NCI-H2107 (cell line): ENCODE measurements around the gene CCL28.
"Not testable (repeated sequence)": the region's sequence is repeated elsewhere in the genome, so short reads cannot be mapped to it uniquely, and the experiment has no call there.

Experiments
- DNase-seq: peaks from one replicate; lab custom pipeline; 2025; lab: John Stamatoyannopoulos, UW

The CCL28 gene, protein sequence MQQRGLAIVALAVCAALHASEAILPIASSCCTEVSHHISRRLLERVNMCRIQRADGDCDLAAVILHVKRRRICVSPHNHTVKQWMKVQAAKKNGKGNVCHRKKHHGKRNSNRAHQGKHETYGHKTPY

DNA sequence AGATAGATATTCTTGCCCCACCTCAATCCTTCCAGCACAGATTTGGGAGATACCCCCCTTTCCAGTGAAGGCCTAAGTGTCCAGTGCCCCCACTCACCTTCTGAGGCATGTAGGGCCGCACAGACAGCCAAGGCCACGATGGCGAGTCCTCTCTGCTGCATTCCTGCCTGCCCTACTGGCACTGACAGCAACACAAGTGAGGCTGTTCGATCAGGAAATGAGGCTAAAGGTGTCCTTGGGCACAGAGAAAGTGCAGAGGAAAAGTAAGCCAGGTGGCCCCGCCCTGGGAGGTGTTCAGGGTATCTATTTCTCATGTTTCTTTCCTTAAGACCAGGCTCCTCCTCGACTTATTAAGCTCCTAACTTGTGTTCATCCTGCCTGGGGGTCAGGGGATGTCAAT, at the start of gene CCL28:
TSS of gene CCL28 (minus strand) at position 236 of the 400 bp plus-strand sequence. CDS start at position 161, 75 bp downstream.
- no peak for DNase-seq

DNA sequence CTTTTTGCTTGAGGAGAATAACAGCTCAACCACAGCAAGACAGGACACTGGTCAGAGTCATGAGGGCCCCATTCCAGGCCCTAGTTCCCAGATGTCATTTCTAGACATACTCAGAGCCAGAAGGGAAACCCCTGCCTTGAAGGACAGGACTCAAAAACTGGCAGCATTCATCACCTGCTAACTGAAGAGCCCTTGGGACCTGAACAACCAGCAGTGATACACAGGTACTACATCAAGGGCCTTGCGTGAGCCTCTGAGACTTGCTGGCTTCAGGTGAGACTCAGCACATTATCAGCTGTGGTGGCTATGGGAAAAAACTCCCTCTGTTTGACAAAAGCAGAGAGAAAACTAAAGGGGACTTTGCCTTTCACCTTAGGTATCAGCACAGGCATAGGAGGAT, 48.9 kb upstream of the CCL28 start:
- no peak for DNase-seq

DNA sequence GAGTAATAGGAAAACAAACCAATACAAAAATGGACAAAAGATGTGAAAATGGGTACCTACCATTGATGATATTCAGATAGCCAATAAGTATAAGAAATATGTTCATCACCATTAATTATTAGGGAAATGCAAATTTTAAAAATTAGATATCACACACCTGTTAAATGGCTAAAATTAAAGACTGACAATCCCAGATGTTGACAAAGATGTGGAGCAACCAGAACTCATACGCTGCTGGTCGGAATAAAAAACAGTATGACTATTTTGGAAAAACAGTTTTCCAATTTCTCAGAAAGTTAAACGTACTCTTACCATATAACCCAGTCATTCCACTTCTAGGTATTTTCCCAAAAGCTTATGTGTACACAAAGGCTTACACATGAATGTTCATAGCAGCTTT, 44.4 kb upstream of the CCL28 start:
- DNase-seq = no peak

DNA sequence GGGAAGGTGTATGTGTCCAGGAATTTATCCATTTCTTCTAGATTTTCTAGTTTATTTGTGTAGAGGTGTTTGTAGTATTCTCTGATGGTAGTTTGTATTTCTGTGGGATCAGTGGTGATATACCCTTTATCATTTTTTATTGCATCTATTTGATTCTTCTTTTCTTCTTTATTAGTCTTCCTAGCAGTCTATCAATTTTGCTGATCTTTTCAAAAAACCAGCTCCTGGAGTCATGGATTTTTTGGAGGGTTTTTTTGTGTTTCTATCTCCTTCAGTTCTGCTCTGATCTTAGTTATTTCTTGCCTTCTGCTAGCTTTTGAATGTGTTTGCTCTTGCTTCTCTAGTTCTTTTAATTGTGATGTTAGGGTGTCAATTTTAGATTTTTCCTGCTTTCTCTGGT, 29.4 kb upstream of the CCL28 start:
- not testable (repeated sequence) for DNase-seq

DNA sequence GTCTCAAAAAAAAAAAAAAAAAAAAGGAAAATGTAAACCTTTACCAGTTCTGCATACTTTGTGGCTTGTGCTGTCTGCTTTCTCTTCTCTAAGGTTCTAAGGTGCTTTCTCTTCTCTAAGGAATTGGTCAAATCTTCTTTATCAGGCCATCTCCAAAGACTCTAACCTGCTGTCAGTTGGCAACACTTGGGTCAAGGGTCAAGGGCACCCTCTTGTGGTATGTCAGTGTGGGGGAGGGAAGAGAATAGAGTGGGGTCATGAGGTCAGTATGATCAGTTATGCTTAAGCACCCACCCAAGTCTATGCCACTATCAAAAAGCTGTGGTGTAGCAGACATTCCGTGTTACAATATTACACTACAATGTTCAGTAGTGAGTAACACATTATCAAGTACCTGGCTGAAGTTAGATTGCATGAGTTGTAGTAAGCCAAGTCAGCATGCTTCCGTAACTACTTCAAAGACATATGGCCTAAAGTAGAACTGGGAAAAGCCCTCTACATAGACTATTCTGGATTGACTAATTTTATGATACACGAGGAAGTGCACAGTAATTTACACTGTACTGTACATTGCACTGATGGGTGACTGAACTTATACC, 25.0 kb upstream of the CCL28 start:
- no peak for DNase-seq

DNA sequence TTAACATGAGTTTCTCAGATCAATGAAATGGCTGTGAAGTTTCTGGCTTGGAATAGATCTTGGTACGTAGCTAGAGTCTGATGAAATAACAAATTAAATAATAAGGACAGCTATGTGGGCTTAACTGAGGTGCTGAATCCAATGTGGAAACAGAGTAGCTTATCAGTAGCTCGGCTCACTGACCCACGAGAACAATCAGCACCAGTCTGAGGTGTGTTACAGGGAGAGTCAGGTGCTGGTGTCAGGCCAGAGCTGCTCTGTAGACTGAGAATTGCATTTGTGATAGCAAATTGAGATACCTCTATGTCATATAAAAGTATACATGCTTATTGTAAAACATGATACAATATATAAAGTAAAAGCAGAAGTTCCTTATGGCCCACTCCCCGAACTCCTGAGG, 21.2 kb upstream of the CCL28 start:
- DNase-seq = no peak

DNA sequence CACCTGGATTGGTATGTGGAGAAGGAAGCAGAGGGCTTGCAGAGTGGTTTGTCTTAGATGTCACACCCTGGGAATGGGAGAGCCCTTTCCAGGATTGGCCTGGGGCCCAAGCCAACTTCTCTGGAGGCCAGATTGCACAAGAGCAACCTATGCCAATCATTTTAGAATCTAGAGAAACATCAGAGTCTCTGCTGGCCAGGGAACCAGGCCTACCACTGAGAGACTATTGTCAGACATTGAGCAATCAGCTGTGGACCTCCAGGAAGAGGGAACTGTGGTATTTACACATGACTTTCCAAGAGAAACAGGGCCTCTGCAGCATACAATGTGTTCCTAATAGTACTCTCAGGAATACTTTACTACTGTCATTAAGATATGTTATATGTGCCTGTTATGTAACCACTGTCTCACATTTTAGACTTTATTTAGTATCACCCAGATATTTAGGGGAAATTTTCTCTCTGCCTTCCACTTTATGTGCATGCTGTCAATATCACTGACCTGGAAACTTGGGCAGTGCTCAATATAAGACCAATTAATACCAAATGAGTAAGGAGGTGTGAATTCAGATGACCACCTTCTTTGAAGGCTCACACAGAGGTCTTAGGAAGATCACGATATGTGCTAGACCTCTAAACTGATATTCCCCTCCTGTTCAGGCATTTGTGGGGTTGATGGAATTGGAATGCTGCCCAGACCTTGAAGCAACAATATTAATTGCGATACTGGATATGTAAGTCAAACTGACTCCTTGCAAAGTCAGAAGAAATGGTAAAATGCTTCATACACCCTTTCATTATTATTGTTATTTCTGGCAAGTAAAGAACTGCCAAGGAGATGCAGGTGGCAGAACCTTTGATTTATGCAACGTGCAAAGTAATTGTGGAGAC, 20.5 kb upstream of the CCL28 start:
- peak; percentile 50 for DNase-seq

DNA sequence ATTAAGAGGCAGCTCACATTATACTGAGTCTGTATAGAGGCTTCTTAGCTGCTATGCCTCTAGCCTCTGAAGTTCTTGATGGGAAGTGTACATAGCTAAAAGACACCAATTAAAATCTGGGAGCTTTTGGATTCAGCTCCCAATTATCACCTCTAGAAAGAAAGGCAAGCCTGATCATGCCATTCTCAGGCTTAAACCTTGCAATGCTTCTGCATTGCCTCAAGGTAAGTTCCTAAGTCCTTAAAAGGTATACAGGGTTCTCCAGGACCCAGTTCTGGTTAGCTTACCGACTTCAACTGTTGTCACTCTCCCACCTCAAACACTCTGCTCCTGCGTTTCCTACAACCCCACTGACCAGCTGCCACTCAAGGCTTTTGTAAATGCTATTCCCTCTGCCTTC, 17.5 kb upstream of the CCL28 start:
- DNase-seq = no peak

DNA sequence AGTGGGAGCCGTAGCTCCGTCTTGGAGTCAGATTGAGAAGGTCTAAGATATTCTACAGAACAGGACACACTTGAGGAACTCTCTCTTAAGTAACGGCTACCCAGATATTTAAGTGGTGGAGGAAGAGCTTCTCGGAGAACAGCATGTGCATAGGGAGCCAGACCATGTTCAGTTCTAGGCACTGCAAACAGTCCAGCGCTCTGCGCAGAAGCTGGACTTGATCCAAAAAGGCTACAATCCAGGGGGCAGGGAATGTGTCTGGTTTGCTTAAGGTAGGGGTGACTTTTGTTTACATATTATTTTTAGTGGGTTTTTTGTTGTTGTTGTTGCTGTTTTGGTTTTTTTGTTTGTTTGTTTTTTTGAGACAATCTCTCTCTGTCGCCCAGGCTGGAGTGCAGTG, 16.8 kb upstream of the CCL28 start:
- DNase-seq = no peak

DNA sequence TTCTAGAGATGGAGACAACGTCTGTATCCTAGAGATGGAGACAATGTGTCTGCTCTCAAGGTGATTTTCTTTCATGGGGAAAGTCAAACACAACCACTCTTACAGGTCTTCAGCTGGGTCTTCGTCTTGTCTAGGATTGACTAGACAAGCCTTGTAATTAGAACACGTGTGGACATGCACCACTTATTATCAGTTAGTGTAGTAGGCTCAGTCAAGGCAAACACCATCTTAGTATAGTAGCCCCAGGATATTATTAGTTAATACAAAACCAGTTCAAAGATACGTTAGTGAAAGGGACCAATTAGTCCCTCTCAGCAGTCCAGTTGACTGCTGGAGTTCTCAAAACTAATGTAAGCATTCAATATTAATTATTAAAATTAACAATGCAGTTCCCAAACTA, 15.1 kb upstream of the CCL28 start:
- no peak for DNase-seq

DNA sequence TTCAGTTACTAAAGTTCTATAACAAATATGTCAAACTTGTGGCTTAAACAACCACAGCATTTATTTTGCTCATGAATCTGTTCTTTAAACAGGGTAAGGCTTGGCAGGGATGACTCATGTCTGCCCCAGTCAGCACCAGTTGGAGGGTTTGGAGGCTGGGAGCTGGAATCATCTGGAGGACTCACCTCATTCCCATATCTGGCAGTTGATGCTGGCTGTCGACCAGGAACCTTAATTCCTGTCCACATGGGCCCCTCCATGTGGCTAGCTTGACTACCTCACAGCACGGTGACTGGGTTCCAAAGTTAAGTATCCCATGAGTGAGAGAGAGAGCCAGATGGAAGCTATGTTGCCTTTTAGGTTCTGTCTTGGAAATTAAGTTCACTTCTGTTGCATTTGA, 13.8 kb upstream of the CCL28 start:
- no peak for DNase-seq

DNA sequence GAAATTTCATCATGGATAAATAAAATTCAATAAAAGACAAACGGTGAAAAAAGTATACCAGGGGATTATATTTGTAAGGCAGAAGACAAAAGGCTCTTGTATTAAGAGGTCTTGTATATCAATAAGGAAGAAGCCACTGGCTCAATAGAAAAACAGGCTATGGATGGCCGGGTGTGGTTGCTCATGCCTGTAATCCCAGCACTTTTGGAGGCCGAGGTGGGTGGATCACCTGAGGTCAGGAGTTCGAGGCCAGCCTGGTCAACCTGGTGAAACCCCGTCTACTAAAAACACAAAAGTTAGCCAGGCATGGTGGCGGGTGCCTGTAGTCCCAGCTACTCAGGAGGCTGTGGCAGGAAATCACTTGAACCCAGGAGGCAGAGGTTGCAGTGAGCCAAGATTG, 10.9 kb upstream of the CCL28 start:
- not testable (repeated sequence) for DNase-seq

DNA sequence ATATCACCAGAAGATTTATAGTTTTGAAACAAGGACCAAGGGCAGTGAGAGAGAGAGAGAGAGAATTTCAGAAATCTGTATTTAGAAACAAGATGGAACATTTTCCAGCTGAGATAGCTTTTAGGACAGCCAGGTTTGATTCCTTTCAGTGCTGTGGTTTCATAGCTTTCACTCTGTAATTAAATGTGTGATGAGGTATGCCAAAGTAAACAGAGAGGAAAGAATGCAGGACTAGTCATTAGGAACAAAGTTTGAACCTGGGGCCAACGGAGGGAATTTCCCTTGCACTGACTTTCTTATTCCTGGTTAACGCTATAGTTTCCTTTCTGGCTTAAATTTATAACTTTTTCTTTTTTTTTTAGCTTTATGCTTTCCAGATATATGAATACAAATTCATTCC, 10.0 kb upstream of the CCL28 start:
- DNase-seq = no peak

DNA sequence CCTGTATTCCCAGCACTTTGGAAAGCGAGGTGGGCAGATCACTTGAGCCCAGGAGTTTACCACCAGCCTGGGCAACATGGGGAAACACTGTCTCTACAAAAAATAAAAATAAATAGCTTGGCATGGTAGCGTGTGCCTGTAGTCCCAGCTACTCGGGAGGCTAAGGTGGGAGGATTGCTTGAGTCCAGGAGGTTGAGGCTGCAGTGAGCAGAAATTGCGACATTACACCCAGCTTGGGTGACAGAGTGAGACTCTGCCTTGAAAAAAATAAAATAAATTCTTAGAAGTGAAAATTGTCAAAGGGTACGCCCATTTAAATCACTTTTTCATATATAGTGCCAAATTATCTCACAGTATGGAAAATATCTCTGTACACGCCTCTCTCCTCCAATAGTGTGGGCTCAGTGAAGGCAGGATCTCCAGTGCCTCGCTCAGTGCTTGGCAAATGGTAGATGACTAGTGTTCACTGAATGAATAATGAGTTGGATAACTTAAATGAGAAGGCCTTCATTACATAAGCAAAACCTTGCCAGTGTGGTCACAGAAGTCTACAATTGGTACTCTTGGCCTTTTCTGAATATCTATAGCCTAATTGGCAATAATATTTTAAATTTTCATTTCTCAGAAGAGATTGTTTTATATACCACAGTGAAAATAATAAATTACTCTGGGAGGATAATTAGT, 9.4 kb upstream of the CCL28 start:
- DNase-seq = no peak

DNA sequence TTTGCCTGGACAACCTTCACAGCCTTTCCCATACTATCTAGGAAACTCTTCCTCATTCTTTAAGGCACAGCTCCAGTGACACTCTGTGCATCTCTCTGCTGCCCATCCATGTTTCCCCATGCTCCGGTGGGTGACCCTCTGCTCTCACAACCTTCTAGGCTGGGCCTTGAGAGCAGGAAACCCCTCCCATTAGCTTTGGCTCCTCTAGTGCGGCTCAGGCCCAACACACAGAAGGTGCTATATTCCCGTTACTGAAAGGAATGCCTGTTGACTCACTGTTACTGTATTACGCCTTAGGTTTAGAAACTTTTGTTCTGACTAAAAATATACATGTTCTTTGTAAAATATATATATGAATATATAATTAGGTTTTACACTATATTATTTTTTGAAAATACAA, 8.1 kb upstream of the CCL28 start:
- no peak for DNase-seq

DNA sequence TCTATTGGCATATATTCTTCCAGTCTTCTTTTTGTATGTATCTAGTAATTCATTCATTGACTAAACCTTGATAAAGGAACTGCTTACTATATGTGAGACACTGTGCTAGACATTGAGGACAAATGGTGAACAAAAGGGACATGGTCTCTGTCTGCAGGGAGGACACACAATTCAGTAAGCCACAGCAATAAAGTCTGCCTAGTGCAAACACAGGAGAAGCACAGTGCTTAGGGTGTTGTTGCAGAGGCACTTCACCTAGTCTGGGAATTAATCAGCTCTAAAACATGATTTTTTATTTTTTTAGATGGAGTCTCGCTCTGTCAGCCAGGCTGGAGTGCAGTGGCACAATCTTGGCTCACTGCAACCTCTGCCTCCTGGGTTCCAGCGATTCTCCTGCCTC, 6.4 kb upstream of the CCL28 start:
- no peak for DNase-seq

DNA sequence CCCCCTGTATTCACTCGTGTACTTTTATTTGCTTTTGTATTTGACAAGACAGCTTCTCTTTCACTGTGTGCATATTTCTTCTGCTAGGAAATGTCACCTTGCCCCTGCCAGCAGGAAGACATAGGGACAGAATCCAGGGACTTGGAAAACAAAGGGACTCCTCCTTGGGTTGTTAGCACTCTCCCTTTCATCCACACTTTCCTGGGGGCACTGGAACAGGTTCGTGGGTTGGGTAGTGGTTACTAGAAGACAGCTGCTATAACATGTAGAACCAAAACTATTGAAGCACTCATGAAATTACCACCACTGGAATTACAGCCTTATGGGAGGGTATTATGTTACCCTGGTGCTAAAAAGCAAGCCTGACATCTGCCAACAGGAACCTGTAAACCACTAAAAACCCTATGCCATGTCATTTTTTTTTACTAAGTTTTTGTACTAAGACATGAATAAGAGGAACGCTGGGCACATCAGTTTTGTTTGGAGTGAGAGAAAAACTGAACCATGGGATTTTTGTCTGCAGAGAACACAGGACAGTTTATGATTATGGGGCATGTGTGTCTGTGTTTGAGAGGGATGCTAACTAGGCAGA, 4.7 kb upstream of the CCL28 start:
- DNase-seq = no peak

DNA sequence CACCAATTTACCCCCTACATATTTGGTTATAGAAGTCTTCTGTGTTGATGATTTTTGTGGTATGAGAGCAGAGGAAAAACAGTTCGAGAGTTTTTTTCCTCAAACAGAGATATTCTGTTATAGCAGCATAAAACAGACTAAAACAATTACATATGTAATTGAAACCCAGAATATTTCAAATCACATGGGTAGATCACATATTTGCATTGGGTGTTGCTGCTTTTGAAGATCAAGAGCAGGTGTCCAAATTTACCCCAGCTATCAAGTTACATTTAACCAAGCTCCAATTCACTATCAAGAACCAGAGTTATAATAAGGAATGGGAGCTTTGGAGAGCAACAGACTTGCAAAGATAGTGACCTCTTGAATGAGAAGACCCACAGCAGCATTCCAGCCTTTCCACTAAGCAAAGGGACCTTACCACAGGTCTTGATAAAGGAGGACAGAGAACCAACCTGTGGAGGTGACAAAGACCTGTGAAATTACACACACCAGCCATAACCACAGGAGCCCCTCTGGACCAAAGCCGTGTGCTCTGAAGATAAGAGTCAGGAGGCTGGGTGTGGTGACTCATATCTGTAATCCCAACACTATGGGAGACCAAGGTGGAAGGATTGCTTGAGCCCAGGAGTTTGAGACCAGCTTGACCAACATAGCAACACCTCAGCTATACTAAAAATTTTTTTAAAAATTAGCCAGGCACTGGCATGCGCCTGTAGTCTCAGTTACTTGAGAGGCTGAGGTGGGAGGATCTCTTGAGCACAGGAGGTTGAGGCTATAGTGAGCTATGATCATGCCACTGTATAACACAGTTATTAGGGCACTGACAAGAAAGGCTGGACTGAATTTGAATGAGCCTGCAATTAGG, 4.0 kb upstream of the CCL28 start:
- DNase-seq = no peak

DNA sequence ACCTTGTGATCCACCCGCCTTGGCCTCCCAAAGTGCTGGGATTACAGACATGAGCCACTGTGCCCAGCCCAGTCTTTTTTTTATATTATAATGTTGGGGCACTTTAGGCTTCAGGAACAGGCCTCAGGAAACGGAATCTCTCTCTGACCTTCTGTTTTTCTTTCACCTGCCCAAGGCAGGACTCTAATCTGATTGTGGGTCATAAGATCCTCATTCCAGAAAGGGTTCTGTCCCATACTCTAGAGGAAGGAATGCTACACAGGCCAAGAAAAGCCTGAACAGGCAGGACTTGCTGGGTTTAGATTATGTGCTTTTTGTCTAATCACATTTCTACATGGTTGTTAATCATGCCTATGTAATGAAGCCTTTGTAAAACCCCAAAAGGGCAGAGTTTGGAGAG, 1.8 kb upstream of the CCL28 start:
- no peak for DNase-seq

DNA sequence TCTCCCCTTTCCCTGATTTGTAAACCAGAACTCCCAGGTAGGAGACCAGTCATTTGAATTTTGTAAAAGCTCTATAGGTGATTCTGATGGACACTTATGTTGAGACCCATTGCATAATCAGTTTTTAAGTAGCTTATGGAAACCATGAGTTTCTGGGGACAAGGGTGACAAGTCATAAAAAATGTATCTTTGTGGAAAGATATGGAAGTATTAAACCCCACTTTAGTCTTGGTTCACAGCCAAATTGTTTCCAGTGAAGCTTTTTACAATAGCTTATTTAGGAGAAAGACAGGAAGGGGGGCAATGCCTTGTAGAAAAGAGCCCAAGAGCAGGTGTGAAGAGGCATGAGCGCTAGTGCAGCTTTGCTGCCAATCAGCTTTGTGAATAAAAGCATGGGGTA, 453 bp upstream of the CCL28 start:
- peak; percentile 88 for DNase-seq

DNA sequence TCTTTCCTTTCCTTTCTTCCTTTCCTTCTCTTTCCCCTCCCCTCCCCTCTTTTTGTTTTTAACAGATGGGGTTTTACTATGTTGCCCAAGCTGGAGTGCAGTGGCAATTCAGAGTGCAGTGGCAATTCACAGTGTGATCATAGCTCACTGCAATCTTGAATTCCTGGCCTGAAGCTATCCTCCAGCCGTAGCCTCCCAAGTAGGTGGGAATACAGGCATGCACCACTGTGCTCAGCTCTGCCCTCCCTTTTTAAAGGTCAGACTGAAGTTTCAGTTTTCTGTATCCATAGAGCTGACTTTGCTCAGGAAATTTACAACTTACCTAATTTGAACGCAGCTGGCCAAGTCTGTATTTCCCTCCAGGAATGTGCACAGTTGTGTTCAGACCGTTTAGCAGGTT, 696 bp downstream of the CCL28 start:
- no peak for DNase-seq

DNA sequence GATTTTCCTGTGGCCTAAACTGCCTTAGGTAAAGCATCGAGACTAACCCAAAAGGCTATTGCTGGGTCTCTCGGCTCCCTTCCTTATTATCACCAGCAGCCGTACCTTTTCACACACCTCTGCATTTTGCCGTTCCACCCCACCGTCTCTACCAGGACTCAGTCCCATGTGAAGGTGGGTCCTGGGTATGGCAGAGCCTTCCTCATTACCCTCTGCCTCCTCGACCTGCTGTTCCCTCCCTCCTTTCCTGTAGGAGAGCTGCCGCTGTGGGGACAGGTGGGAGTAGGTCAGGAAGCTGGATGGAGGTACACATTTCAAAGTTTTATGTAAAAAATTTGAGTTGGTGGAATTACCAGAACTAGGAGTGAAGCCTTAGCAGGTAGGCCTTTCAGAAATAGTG, 1.8 kb downstream of the CCL28 start:
- DNase-seq = no peak
